HG03432 (cell line): ENCODE data around the gene TFCP2L1.
"Not testable (repeated sequence)": the region's sequence is repeated elsewhere in the genome, so short reads cannot be mapped to it uniquely, and the experiment has no call there.

Source experiments
- ATAC-seq: cut with Tn5 transposase; IDR thresholded peaks from one replicate; pipeline ENCODE4 v1.9.1; 2021; ENCODE audit warnings: mild to moderate bottlenecking, moderate library complexity; ENCODE audit not compliant: unreplicated experiment

Gene TFCP2L1

GRCh38 chr2:121227381-121228144, 57.4 kb downstream of the TFCP2L1 start:
- not testable (repeated sequence) for ATAC-seq

DNA sequence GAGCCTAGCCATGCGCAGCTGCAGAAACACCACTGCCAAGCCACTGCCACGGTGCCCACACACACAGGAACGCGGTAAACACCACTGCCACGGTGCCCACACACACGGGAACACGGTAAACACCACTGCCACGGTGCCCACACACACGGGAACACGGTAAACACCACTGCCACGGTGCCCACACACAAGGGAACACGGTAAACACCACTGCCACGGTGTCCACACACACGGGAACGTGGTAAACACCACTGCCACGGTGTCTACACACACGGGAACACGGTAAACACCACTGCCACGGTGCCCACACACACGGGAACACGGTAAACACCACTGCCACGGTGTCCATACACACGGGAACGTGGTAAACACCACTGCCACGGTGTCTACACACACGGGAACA, 59.3 kb downstream of the TFCP2L1 start:
- not testable (repeated sequence) for ATAC-seq

DNA sequence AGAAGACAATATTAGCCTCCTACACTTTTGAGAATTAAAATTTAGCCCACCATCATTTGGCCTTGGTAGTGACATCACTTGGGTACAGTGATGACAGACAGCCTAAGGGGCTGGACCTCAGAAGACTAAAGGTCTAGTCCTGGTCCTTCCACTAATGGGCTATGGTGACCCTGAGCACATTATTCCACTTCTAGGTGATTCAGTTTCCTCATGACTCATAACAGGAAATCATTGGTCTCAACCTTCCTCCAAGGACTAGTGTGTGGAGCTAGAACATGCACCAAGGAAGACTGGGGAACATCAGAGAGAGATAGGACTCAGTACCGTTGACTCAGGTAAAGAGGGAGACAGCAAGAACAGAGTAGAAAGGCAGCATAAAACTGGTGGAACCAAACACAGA, 64.0 kb downstream of the TFCP2L1 start:
- no peak for ATAC-seq

DNA sequence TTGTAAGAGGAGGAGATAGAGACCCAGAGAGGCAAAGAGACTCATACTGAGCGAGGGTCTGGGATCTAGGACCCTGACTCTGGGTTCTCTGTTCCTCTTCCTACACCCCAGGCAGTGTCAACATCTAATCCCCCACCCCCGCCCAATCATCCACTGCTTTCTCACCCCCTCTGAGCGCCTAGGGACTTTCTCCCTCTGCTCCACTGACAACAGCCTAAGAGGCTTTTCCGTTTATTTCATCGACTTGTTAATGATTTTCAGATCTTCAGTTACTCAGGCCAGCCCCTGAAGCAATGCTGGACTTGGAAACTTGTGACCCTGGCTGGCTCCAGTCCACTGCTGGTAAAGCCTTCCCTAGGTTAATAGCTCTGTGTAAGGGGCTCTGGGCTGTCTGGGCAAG, 65.1 kb downstream of the TFCP2L1 start:
- ATAC-seq, result no peak

- ATAC-seq, result no peak
These were observed 66.5 kb downstream of the TFCP2L1 start for GRCh38 chr2:121218386-121218938.

DNA sequence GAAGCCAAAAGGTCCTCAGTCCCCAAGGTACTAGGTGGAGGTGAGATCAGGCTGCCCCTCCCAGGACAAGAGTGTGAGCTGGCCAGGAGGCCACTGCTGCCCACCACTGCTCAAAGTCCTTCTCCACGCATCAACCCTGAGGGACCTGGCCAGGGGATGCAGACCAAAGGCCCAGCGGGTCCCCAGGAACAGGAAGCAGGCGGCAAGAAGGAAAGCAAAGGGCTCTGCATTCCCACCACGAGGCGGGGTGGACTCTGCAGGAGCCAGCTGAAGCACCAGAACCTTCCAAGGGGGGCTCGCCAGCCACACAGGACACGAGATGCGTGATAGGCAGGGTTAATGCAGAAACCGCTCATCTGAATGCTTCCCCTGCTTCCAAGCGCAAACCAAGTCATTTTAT, 67.4 kb downstream of the TFCP2L1 start:
- no peak for ATAC-seq

- no peak for ATAC-seq
These were observed 70.7 kb downstream of the TFCP2L1 start for GRCh38 chr2:121214296-121214695.

DNA sequence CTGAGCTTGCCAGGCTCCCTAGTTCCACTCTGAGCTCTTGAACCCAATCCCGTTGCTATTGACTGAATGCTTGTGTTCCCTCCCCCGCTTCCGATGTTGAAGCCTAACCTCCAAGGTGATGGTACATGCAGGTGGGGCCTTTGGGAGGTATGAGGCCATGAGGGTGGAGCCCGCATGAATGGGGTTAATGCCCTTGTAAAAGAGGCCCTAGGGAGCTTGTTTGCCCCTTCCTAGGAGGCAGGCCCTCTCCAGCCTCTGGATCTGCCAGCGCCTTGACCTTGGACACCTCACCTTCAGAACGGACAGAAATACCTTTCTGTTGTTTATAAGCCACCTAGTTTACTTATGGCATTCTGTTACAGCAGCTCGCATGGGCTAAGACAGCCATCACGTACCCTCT, 71.6 kb downstream of the TFCP2L1 start:
- ATAC-seq, result no peak

DNA sequence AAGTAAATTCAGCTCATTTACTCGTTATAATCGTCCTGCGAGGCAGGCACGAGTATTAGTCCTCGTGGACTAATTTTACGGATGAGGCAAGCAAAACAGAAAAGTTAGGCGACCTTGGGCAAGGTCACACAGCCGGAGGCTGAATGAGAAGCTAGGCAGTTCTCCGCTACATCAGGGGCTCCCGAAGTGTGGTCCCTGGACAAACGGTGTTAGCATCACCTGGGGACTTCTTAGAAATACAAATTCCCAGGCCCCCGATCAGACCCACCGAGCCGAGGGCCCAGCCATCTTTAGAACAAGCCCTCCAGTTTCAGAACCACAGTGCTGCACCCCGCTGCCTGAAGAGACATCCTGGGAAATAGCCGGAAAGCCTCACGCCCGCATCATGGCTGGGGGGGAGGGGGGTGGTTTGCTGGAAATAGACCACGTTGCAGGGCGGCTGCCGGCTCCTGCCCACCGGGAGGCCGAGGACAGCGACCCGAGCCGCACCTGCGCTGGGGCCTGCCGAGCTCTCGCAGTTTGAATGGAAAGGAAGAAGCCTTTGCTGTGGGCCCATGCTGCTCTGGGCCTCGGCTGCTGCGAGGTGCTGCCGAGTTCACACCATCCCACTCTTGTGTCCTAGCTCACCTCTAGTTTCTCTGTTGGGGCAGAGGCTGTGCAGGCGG, 72.2 kb downstream of the TFCP2L1 start:
- ATAC-seq, result no peak

DNA sequence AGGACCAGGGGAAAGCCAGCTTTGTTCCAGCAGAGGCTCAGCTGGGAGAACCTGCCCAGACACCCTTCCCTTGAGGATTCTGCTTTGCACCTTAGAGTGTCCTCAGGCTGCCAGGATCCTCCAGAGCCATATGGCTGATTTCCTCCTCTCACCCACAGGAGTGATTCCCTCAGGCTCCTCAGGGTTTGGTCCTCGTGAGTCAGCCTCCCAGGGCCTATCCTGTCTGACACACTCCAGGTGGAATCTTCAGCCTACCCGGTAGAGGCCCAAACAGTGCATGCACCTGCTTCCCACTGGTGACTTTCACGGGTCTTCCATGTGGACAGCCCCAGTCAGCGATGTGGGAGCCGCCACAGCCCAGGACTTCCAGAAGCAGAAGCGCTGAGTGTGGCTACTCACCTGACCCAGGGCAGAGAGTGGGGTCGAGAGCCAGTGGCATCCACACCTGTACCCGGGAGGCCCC, 73.3 kb downstream of the TFCP2L1 start:
- ATAC-seq, result no peak

GRCh38 chr2:121211251-121211650, 73.8 kb downstream of the TFCP2L1 start:
- ATAC-seq, result no peak

DNA sequence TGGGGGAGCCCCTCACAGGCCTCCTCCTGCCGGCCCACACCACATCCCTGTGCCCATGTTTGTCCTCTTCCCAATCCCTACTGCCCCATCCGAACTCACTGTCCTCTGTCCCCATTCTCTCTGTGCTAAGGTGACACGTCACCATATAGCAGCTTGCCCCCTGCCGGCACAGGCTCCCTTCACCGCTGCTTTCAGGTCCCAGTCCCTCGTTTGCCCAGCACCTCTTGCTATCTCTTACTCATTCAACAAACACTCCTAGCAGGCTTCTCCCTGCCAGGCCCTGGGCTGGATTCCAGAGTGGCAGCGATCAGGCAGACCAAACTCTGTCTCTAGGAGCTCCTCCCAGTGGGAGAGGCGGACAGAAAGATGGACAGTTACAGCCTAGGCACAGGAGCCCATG, 74.3 kb downstream of the TFCP2L1 start:
- ATAC-seq, result no peak

DNA sequence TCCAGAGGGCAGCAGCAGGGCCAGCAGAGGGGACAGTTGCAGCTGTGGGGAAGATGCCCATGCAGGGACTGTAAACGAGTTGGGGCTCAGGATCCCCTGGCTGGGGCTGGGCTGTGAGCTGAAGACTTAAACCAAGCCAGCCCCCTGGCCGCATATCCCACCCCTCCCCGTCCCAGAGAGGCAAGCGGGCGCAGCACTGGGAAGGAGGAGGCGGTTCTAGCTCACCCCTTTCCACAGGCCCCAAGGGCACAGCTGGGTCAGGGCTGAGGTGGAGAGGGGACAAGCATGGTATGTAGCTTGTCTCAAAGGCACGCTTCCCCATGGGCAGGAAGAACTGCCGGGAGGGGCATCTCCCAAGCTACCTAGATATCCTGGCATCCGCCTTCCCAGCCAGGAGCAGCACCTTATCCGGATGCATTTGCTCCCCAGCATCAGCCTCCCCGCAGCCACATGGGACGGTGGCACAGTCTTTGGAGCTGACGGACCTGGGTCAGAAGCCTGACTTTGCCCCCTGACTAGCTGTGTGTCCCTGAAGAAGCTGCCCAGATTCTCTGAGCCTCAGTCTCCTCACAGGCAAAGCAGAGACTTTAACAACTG, 75.9 kb downstream of the TFCP2L1 start:
- no peak for ATAC-seq

- ATAC-seq, result no peak
These were observed 77.5 kb downstream of the TFCP2L1 start for GRCh38 chr2:121207494-121207893.

- no peak for ATAC-seq
These were observed 79.6 kb downstream of the TFCP2L1 start for GRCh38 chr2:121205321-121205942.

- ATAC-seq, result no peak
These were observed 81.3 kb downstream of the TFCP2L1 start for GRCh38 chr2:121203591-121204249.

GRCh38 chr2:121202541-121203310, 82.3 kb downstream of the TFCP2L1 start:
- ATAC-seq, result no peak

DNA sequence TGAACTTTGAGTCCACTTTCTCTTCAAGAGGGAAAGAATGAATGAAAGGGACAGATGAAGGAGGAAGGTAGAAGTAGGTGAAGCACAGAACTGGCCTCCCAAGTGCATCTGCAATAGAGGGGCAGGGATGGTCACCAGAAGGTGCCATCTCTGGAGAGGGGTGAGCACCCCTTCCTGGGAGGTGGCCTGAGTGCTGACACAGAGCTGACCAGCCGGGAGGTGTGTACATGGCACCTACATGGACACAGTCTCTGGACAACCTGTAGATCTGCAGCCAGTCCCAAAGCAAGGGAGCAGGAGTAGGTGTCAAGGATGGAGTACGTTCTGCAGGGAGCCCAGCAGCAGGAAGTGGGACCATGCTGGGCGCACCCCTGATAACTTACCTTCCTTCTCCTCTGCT, 83.2 kb downstream of the TFCP2L1 start:
- ATAC-seq, result no peak

- ATAC-seq, result no peak
These were observed 84.3 kb downstream of the TFCP2L1 start for GRCh38 chr2:121200419-121201315.
